Stimulated activated naive B cell treated with anti-CD40 and anti-IgM and Interleukin-4, amounts not matched to agents 10 μg/mL and 1 μg/mL and 100 μg/mL, for 72 hours (primary cell): Measurements from ENCODE around the gene CT47B1.
"Not testable (repeated sequence)": the region's sequence is repeated elsewhere in the genome, so short reads cannot be mapped to it uniquely, and the experiment has no call there.

Experiments used
- ATAC-seq, 2 donors: fragments of 150-1000 bp; cut with Tn5 transposase; replicated peaks; 2 replicates each; pipeline ENCODE4 v1.10.0; 2021; ENCODE audit warnings: moderate library complexity in 1 of 2
- DNase-seq: peaks from one replicate; pipeline ENCODE4 v3.0.0; 2021
- H3K27ac Mint-ChIP-seq: one replicate; pipeline ENCODE4 v1.8.0; 2022; ENCODE audit warnings: mild to moderate bottlenecking, mixed read lengths
- H3K27me3 Mint-ChIP-seq, 2 donors: one replicate each; pipeline ENCODE4 v1.8.0; 2022; ENCODE audit warnings: mixed read lengths in 2 of 2
- H3K36me3 Mint-ChIP-seq, 2 donors: one replicate each; pipeline ENCODE4 v1.8.0; 2022; ENCODE audit warnings: mixed read lengths in 2 of 2, mild to moderate bottlenecking in 1 of 2
- H3K4me1 Mint-ChIP-seq, 2 donors: one replicate each; pipeline ENCODE4 v1.8.0; 2022; ENCODE audit warnings: mixed read lengths in 2 of 2, mild to moderate bottlenecking in 1 of 2
- H3K4me3 Mint-ChIP-seq, 2 donors: one replicate each; pipeline ENCODE4 v1.8.0; 2022; ENCODE audit warnings: mild to moderate bottlenecking in 2 of 2, mixed read lengths in 2 of 2, moderate library complexity in 1 of 2
- H3K9me3 Mint-ChIP-seq, 2 donors: one replicate each; pipeline ENCODE4 v1.8.0; 2022; ENCODE audit warnings: mixed read lengths in 2 of 2, mild to moderate bottlenecking in 1 of 2

The CT47B1 gene

GRCh38 chrX:120875766-120876165 is at the start of gene CT47B1:
TSS of gene CT47B1 (minus strand) at chrX:120875866. CDS start at chrX:120875670, 196 bp downstream.
- not testable (repeated sequence) for H3K27me3 Mint-ChIP-seq, H3K4me1 Mint-ChIP-seq, DNase-seq, H3K36me3 Mint-ChIP-seq, H3K4me3 Mint-ChIP-seq, ATAC-seq, H3K9me3 Mint-ChIP-seq, H3K27ac Mint-ChIP-seq

GRCh38 chrX:120874678-120875557 is 748 bp downstream of the CT47B1 start:
- Mint-ChIP-seq H3K27ac (no peak overlapping the region), H3K4me3 (no peak overlapping the region), H3K4me1 (no peaks in the 10 kb centered on the region), H3K27me3 (peaks cover 3 to 4% of the 10 kb centered on the region in 2 donors), H3K36me3 (no peaks in the 10 kb centered on the region), H3K9me3 (no peaks in the 10 kb centered on the region)
- ATAC-seq (no peak), DNase-seq (no peak)

- Mint-ChIP-seq H3K4me1 (no peaks in the 10 kb centered on the region), H3K4me3 (no peak overlapping the region), H3K36me3 (no peaks in the 10 kb centered on the region), H3K27me3 (peaks cover 0 to 10% of the 10 kb centered on the region in 2 donors), H3K27ac (peak overlapping the region; percentile 52), H3K9me3 (peaks cover 0 to 3% of the 10 kb centered on the region in 2 donors)
- DNase-seq (no peak), ATAC-seq (peak in 1 of 2 donors; percentile 31)
These were observed 18.4 kb downstream of the CT47B1 start for GRCh38 chrX:120857240-120857639.

GRCh38 chrX:120840827-120841226 is 34.8 kb downstream of the CT47B1 start:
- Mint-ChIP-seq H3K4me3 (no peak overlapping the region), H3K27ac (no peak overlapping the region), H3K9me3 (no peaks in the 10 kb centered on the region), H3K36me3 (no peaks in the 10 kb centered on the region), H3K27me3 (peaks cover 0 to 6% of the 10 kb centered on the region in 2 donors), H3K4me1 (no peaks in the 10 kb centered on the region)
- no peak for ATAC-seq
- no peak for DNase-seq

GRCh38 chrX:120839491-120839890 is 36.2 kb downstream of the CT47B1 start:
- no peaks in the 10 kb centered on the region for H3K36me3 Mint-ChIP-seq
- no peak overlapping the region for H3K4me3 Mint-ChIP-seq
- DNase-seq = no peak
- peaks cover 0 to 11% of the 10 kb centered on the region in 2 donors for H3K27me3 Mint-ChIP-seq
- ATAC-seq = no peak
- no peaks in the 10 kb centered on the region for H3K9me3 Mint-ChIP-seq
- no peak overlapping the region for H3K27ac Mint-ChIP-seq
- H3K4me1 Mint-ChIP-seq = no peaks in the 10 kb centered on the region

- Mint-ChIP-seq H3K27me3 (peaks cover 0 to 15% of the 10 kb centered on the region in 2 donors), H3K9me3 (peaks cover 7 to 14% of the 10 kb centered on the region in 2 donors)
- H3K4me3 Mint-ChIP-seq, H3K27ac Mint-ChIP-seq, H3K36me3 Mint-ChIP-seq, ATAC-seq, DNase-seq, H3K4me1 Mint-ChIP-seq: not testable (repeated sequence)
These were observed 48.5 kb downstream of the CT47B1 start for GRCh38 chrX:120827213-120827612.

- H3K27me3 Mint-ChIP-seq = peaks cover 0 to 5% of the 10 kb centered on the region in 2 donors
- DNase-seq (no peak), ATAC-seq (no peak)
- H3K4me3 Mint-ChIP-seq = no peak overlapping the region
- H3K4me1 Mint-ChIP-seq = no peaks in the 10 kb centered on the region
- peaks cover 0 to 4% of the 10 kb centered on the region in 2 donors for H3K9me3 Mint-ChIP-seq
- H3K36me3 Mint-ChIP-seq = no peaks in the 10 kb centered on the region
- H3K27ac Mint-ChIP-seq = no peak overlapping the region
These were observed 50.5 kb downstream of the CT47B1 start for GRCh38 chrX:120825146-120825545.

GRCh38 chrX:120824021-120824420 is 51.6 kb downstream of the CT47B1 start:
- no peaks in the 10 kb centered on the region for H3K4me1 Mint-ChIP-seq
- no peaks in the 10 kb centered on the region for H3K9me3 Mint-ChIP-seq
- H3K36me3 Mint-ChIP-seq = no peaks in the 10 kb centered on the region
- no peak for ATAC-seq
- no peak for DNase-seq
- H3K27me3 Mint-ChIP-seq = no peaks in the 10 kb centered on the region
- no peak overlapping the region for H3K4me3 Mint-ChIP-seq
- no peak overlapping the region for H3K27ac Mint-ChIP-seq

- Mint-ChIP-seq H3K4me3 (no peak overlapping the region), H3K27ac (no peak overlapping the region)
- ATAC-seq = no peak
These were observed 52.1 kb downstream of the CT47B1 start for GRCh38 chrX:120823556-120823955.

More at GRCh38 chrX:120823556-120823955, 52.1 kb downstream of the CT47B1 start:
- no peak for DNase-seq
- no peaks in the 10 kb centered on the region for H3K9me3 Mint-ChIP-seq
- no peaks in the 10 kb centered on the region for H3K27me3 Mint-ChIP-seq
- no peaks in the 10 kb centered on the region for H3K4me1 Mint-ChIP-seq
- H3K36me3 Mint-ChIP-seq = no peaks in the 10 kb centered on the region
